ENCODE results near the gene HDDC3.

HDDC3 gene

DNA sequence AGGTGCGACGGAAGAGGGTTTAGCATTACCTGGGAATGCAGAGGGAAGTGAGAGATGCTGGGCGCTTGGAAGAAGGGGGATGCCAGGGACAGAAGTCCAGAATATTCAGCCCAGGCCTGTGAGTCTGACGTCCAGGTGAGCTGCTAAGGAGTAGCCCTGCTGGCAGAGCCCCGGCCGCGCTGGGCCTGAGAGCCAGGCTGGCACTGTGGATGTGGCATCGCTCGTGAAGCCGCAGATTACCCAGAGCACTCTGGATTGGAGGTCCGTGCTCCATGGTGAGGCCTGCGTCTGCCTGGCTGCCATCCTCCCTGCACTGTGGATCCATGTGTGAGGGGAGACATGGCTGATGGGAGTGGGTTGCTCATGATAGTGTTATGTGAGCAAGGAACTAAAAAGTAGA lies 14.8 kb downstream of the HDDC3 start:
- TF ChIP-seq ZFX (IDR thresholded peaks at IDR 0.05): no peak
- TF ChIP-seq, protein P1, sequence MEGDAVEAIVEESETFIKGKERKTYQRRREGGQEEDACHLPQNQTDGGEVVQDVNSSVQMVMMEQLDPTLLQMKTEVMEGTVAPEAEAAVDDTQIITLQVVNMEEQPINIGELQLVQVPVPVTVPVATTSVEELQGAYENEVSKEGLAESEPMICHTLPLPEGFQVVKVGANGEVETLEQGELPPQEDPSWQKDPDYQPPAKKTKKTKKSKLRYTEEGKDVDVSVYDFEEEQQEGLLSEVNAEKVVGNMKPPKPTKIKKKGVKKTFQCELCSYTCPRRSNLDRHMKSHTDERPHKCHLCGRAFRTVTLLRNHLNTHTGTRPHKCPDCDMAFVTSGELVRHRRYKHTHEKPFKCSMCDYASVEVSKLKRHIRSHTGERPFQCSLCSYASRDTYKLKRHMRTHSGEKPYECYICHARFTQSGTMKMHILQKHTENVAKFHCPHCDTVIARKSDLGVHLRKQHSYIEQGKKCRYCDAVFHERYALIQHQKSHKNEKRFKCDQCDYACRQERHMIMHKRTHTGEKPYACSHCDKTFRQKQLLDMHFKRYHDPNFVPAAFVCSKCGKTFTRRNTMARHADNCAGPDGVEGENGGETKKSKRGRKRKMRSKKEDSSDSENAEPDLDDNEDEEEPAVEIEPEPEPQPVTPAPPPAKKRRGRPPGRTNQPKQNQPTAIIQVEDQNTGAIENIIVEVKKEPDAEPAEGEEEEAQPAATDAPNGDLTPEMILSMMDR (conservative IDR thresholded peaks at IDR 0.05): no peak
- H3K27ac ChIP-seq: no peak overlapping the region

DNA sequence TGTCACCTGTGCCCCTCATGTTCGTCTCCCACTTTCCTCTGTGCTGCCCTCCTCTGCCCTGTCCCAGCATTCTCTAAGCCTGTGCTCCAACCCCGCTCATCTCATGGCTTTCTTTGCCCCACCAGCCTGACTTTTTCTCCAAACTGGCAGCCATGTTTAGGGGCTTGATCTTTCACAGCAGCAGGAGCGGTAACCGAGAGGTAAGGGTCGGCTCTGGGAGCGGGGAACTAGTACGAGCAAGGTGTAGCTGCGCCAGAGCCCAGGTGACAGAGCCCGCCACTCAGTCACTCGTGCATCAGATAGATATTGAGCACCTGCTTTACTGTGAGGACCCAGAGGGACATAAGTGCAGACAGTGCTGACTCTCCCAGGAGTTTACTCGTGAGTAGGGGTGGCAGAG lies 15.9 kb downstream of the HDDC3 start:
- H3K27ac ChIP-seq: no peak overlapping the region
- TF ChIP-seq ZFX (IDR thresholded peaks at IDR 0.05): no peak
- TF ChIP-seq, protein P1 (conservative IDR thresholded peaks at IDR 0.05): no peak

DNA sequence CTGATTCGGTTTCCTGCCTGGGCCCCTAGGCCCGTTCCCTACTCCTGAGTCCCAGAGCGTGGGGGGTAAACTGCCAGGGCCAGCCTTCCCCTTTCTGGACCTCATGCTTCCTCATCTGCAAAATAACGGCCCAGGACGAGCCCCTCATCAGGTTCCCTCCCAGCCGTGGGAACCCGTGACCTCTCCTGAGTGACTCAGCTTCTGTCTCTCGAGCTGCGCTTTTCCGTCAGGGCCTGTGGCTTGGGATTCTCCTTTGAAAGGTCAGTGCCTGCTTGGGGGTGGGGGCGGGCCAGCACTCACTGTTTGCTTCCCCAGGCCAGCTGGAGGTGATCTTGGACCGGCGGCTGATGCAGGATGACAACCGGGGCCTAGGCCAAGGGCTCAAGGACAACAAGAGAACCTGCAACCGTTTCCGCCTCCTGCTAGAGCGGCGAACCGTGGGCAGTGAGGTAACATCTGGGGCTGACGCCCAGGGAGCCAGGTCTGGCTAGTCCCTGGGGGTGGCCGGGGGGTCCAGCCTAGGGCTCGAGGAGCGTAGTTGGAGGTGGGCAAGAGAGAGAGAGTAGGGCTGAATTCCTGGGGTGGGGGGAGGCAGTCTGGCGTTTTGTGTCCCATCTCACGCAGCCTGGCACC lies 16.4 kb downstream of the HDDC3 start:
- no peak overlapping the region for H3K27ac ChIP-seq
- no peak for TF ChIP-seq ZFX (IDR thresholded peaks at IDR 0.05)
- TF ChIP-seq, protein P1 (conservative IDR thresholded peaks at IDR 0.05): no peak

DNA sequence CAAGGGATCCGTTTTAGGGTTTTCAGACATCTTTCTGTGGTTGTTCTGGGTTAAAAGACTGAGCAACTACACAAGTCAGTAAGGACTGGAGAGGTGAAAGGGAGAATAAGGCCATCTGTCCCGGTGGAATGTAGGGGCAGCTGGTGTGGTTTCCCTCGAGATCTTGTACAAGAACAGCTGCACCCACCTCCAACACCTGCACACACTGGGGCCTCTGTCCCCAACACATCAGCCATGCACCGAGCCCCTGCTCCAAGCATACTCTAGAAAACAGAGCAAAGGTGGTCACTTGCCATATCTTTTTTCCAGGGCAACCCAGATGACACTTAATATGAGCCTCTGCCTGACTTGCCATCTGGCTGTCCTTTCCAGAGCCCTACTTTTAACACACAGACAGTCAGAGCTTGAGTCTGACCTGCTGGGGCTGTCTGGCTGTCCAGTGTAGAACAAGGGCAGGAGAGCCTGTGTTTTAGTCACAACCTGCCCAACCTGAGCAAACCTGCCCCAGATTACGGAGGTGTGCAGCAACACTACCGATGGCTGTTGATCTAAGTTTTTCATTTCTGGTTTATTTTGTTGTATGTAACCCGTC lies 17.0 kb downstream of the HDDC3 start:
- TF ChIP-seq, protein P1 (conservative IDR thresholded peaks at IDR 0.05): no peak
- TF ChIP-seq ZFX (IDR thresholded peaks at IDR 0.05): no peak
- H3K27ac ChIP-seq: no peak overlapping the region

DNA sequence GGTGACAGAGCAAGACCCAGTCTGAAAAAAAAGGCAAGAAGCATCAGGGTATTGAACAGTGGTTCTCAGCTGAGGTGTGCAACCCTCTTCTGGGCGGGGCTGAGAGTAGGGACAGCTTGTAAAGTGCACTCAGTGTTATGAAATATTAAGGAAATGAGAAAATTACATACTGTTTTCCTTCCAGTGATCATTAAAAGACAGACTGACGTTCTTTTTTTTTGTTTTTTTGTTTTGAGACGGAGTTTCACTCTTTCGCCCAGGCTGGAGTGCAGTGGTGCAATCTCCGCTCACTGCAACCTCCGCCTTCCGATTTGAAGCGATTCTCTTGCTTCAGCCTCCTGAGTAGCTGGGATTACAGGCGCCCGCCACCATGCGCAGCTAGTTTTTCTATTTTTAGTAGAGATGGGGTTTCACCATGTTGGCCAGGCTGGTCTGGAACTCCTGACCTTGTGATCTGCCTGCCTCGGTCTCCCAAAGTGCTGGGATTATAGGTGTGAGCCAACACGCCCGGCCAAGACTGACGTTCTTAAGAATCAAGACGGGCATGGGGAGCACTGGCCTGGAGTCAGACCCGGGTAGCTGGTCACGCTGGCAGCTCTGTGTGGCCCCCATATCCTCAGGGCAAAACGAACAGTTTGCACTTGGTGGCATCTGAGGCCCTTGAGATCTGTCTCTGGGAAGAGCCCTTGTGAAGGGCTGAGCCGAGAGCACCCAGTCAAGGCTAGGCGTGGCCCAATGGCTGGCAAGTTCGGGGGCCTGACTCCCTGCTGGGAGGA lies 17.9 kb downstream of the HDDC3 start:
- no peak overlapping the region for H3K27ac ChIP-seq
- TF ChIP-seq, protein P1 (conservative IDR thresholded peaks at IDR 0.05): no peak

DNA sequence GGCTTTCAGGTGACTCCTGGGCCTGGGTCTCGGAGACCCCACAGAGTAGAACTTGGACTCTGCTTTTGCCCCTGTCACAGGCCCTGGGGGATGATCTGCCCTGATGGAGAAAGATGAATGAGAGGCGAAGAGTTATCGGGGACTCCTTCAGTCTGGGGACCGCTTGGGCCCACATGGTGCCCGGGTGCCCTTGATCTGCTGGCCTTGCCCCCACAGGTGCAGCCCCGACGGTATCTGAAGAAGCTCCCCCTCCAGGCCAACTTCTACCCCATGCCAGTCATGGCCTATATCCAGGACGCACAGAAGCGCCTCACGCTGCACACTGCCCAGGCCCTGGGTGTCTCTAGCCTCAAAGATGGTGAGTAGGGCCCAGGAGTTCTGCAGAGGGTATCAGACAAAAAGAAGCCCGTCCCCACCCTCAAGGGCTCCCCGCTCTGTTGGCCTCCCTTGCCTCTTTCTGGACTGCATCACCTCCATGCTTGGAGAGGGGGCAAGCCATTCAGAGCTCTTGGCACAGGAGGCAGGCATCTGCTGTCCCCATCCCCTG lies 18.9 kb downstream of the HDDC3 start:
- TF ChIP-seq, protein P1 (conservative IDR thresholded peaks at IDR 0.05): no peak
- no peak for TF ChIP-seq ZFX (IDR thresholded peaks at IDR 0.05)
- no peak overlapping the region for H3K27ac ChIP-seq

DNA sequence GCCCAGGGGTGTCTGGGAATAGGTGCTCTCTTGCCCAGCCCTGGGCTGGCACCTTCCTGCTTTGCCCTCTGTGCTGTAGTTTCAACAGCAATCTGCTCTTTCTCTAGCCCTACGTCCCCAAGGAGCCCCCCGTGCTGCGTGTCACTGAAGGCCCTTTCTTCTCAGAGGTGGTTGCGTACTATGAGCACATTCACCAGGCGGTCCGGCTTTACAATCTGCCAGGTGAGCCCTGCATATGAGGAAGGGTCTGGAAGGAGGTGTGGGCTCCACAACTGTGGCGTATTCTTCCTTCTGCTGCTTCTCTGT lies 19.6 kb downstream of the HDDC3 start:
- no peak overlapping the region for H3K27ac ChIP-seq
- TF ChIP-seq, protein P1 (conservative IDR thresholded peaks at IDR 0.05): no peak
- TF ChIP-seq ZFX (IDR thresholded peaks at IDR 0.05): no peak
